Activated CD4-positive, alpha-beta T cell treated with anti-CD3 and anti-CD28 coated beads for 36 hours (primary cell): ENCODE measurements around the gene C6orf141. TPM values are rescaled to one million over a fixed set of nuclear protein-coding genes. Genes with fewer than 3 reads are reported as not detected.
"Not testable (repeated sequence)": the region's sequence is repeated elsewhere in the genome, so short reads cannot be mapped to it uniquely, and the experiment has no call there.

Experiments
- ATAC-seq: fragments of 200-7000 bp; cut with Tn5 transposase; one replicate; pipeline ENCODE4 v1.10.0; 2021; ENCODE audit warnings: mild to moderate bottlenecking, moderate library complexity
- CTCF ChIA-PET: fragments of 350-600 bp; sonication (Branson Sonifier 250); formaldehyde crosslinking; loops from one replicate; lab custom pipeline; 2021; ENCODE audit warnings: antibody characterized with exemption; lab: Charles Lee
- POLR2A ChIA-PET: fragments of 350-600 bp; sonication (Branson Sonifier 250); formaldehyde crosslinking; loops from one replicate; lab custom pipeline; 2021; ENCODE audit warnings: antibody characterized with exemption, inconsistent platforms; lab: Charles Lee
- DNase-seq: peaks from one replicate; pipeline ENCODE4 v3.0.0-alpha.2; 2020
- H3K27ac Mint-ChIP-seq: one replicate; pipeline ENCODE4 v1.8.0; 2021; ENCODE audit warnings: mixed read lengths
- H3K27me3 Mint-ChIP-seq: one replicate; pipeline ENCODE4 v1.8.0; 2021; ENCODE audit warnings: mixed read lengths
- H3K36me3 Mint-ChIP-seq: one replicate; pipeline ENCODE4 v1.8.0; 2021; ENCODE audit warnings: low read depth, mixed read lengths
- H3K4me1 Mint-ChIP-seq: one replicate; pipeline ENCODE4 v1.8.0; 2021; ENCODE audit warnings: mixed read lengths
- H3K4me3 Mint-ChIP-seq: one replicate; pipeline ENCODE4 v1.8.0; 2021; ENCODE audit warnings: mild to moderate bottlenecking, moderate library complexity, mixed read lengths
- H3K9me3 Mint-ChIP-seq: one replicate; pipeline ENCODE4 v1.8.0; 2021; ENCODE audit warnings: low read depth, mixed read lengths
- intact Hi-C, 2 experiments: fragments of 100-400 bp; cut with DNase I in 1 of 2; cut with micrococcal nuclease in 1 of 2; formaldehyde crosslinking; loops; one replicate each; pipeline versions ENCODE4 v1.14.2 to v1.15.1; 2022 to 2024; cut with DNase I, micrococcal nuclease
- total RNA-seq, 2 experiments: library from RNA; stranded (reverse); gene quantifications; one replicate each; pipeline ENCODE4 v1.2.3, GENCODE V29; 2021

Gene C6orf141
- total RNA-seq, 2 experiments from 2014 or later: 1.1 TPM

- H3K36me3 Mint-ChIP-seq, intact Hi-C loops, H3K4me1 Mint-ChIP-seq, POLR2A ChIA-PET, ATAC-seq, H3K9me3 Mint-ChIP-seq, H3K27ac Mint-ChIP-seq, CTCF ChIA-PET, H3K4me3 Mint-ChIP-seq, DNase-seq, H3K27me3 Mint-ChIP-seq: not testable (repeated sequence)
These were observed 36.8 kb downstream of the C6orf141 start for GRCh38 chr6:49587262-49587661.

Other genes starting within 250 kb of the C6orf141 start
- 10 to 100 TPM; 10.5 to 14.8 TPM for gene MMUT, start 87.4 kb upstream of the C6orf141 start, total RNA-seq
- 10 to 100 TPM; 14.1 to 16.6 TPM for gene CENPQ, start 87.3 kb upstream of the C6orf141 start, total RNA-seq
- not detected for gene GLYATL3, start 50.7 kb upstream of the C6orf141 start, total RNA-seq
- not detected for gene RHAG, start 86.2 kb downstream of the C6orf141 start, total RNA-seq
- gene CRISP2, start 162.9 kb downstream of the C6orf141 start, total RNA-seq: not detected
- gene CRISP3, start 193.7 kb downstream of the C6orf141 start, total RNA-seq: not detected
- not detected for gene PGK2, start 236.6 kb downstream of the C6orf141 start, total RNA-seq